ENCODE measurements around the gene SERPINE3.

The SERPINE3 gene

GRCh38 chr13:51339354-51339753 is at the start of gene SERPINE3:
Gene SERPINE3 (plus strand): TSS chr13:51339691. CDS start chr13:51341092, 1,401 bp downstream.
- DNase-seq, result no peak

- DNase-seq, result no peak
These were observed 48.1 kb upstream of the SERPINE3 start for GRCh38 chr13:51291341-51291740.

GRCh38 chr13:51292000-51292565 is 47.4 kb upstream of the SERPINE3 start:
- no peak for DNase-seq

- DNase-seq, result no peak
These were observed 41.9 kb upstream of the SERPINE3 start for GRCh38 chr13:51297556-51297955.

GRCh38 chr13:51298812-51299211 is 40.7 kb upstream of the SERPINE3 start:
- DNase-seq, result no peak

GRCh38 chr13:51303063-51303552 is 36.4 kb upstream of the SERPINE3 start:
- no peak for DNase-seq

GRCh38 chr13:51303882-51304281 is 35.6 kb upstream of the SERPINE3 start:
- DNase-seq, result no peak

- DNase-seq, result no peak
These were observed 34.1 kb upstream of the SERPINE3 start for GRCh38 chr13:51305271-51305967.

GRCh38 chr13:51308781-51309180 is 30.7 kb upstream of the SERPINE3 start:
- DNase-seq, result no peak

GRCh38 chr13:51311231-51311630 is 28.3 kb upstream of the SERPINE3 start:
- DNase-seq, result no peak

GRCh38 chr13:51311957-51312520 is 27.5 kb upstream of the SERPINE3 start:
- no peak for DNase-seq

GRCh38 chr13:51313619-51314018 is 25.9 kb upstream of the SERPINE3 start:
- DNase-seq, result no peak

- DNase-seq, result no peak
These were observed 22.2 kb upstream of the SERPINE3 start for GRCh38 chr13:51317262-51317661.

GRCh38 chr13:51318015-51318414 is 21.5 kb upstream of the SERPINE3 start:
- no peak for DNase-seq

GRCh38 chr13:51318876-51319275 is 20.6 kb upstream of the SERPINE3 start:
- DNase-seq, result no peak

- DNase-seq, result no peak
These were observed 17.7 kb upstream of the SERPINE3 start for GRCh38 chr13:51321836-51322235.

- DNase-seq, result no peak
These were observed 16.7 kb upstream of the SERPINE3 start for GRCh38 chr13:51322826-51323225.

- no peak for DNase-seq
These were observed 15.5 kb upstream of the SERPINE3 start for GRCh38 chr13:51323824-51324511.

- no peak for DNase-seq
These were observed 14.6 kb upstream of the SERPINE3 start for GRCh38 chr13:51324714-51325420.

- DNase-seq, result no peak
These were observed 13.7 kb upstream of the SERPINE3 start for GRCh38 chr13:51325837-51326236.

- no peak for DNase-seq
These were observed 12.7 kb upstream of the SERPINE3 start for GRCh38 chr13:51326777-51327176.

- no peak for DNase-seq
These were observed 11.5 kb upstream of the SERPINE3 start for GRCh38 chr13:51327961-51328360.

- DNase-seq, result no peak
These were observed 11.0 kb upstream of the SERPINE3 start for GRCh38 chr13:51328488-51328887.

Measured in NCI-H2029 treated with DMSO at 0.1 percent for 48 hours (cell line).